ENCODE data around the gene PNPLA3. TPM values are rescaled to one million over a fixed set of nuclear protein-coding genes. Genes with fewer than 3 reads are reported as not detected.
A peak's percentile ranks its signal among the peaks of the same experiment; 100 is the strongest.

PNPLA3 gene
- total RNA-seq, 2 donors from 2014 or later, result 48.1 to 52.6 TPM

DNA sequence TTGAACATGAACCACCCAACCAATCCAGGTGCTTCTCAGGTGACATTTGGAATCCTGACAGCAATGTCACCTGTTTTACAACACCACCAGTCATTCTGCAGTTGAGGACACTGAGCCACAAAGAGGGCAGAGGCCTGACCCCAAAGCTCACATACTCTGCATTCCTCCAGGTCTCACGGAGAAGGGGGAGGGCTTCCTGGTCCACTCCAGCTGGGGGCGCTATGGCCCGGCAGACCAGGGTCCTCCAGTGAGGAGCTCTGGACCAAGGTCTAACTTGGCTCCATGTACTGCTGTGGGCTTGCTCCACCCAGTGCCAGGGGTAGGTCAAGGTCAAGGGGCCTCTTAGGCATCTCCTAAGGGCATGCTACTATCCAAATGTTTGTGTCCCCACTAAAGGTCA, 1.5 kb upstream of the PNPLA3 start:
- WGBS, 2 experiments (ENCODE audit: insufficient coverage in 1 of 2, insufficient read length in 1 of 2), result 60 to 90% methylated on average over 1 to 3 of the region's 3 CpGs
- peaks cover 13% of the 10 kb centered on the region for H3K27me3 Mint-ChIP-seq (ENCODE audit: insufficient read depth)
- no peak overlapping the region for H3K4me3 Mint-ChIP-seq
- H3K9me3 Mint-ChIP-seq, result no peaks in the 10 kb centered on the region
- DNase-seq, result peak; percentile 71
- Histone ChIP-seq H3K27me3 (ENCODE audit: control insufficient read depth, insufficient read depth, low read length, poor library complexity, severe bottlenecking) (no peaks in the 10 kb centered on the region), H3K9ac (ENCODE audit: extremely low read depth, low read length, poor library complexity, severe bottlenecking) (no peak overlapping the region), H3K36me3 (ENCODE audit: control insufficient read depth, insufficient read depth, low read length) (peaks cover 8% of the 10 kb centered on the region), H3K4me1 (ENCODE audit: control insufficient read depth, insufficient read depth, low read length) (peaks cover 10% of the 10 kb centered on the region), H3K4me3 (ENCODE audit: low read length) (no peak overlapping the region), H3K27ac (ENCODE audit: low read depth, low read length) (no peak overlapping the region), H3K9me3 (ENCODE audit: control insufficient read depth, low read length) (no peaks in the 10 kb centered on the region)
- H3K27ac Mint-ChIP-seq, result no peak overlapping the region
- H3K4me1 Mint-ChIP-seq, result peaks cover 22% of the 10 kb centered on the region
- H3K36me3 Mint-ChIP-seq (ENCODE audit: low read depth), result peaks cover 8% of the 10 kb centered on the region
- TF ChIP-seq, protein P1, sequence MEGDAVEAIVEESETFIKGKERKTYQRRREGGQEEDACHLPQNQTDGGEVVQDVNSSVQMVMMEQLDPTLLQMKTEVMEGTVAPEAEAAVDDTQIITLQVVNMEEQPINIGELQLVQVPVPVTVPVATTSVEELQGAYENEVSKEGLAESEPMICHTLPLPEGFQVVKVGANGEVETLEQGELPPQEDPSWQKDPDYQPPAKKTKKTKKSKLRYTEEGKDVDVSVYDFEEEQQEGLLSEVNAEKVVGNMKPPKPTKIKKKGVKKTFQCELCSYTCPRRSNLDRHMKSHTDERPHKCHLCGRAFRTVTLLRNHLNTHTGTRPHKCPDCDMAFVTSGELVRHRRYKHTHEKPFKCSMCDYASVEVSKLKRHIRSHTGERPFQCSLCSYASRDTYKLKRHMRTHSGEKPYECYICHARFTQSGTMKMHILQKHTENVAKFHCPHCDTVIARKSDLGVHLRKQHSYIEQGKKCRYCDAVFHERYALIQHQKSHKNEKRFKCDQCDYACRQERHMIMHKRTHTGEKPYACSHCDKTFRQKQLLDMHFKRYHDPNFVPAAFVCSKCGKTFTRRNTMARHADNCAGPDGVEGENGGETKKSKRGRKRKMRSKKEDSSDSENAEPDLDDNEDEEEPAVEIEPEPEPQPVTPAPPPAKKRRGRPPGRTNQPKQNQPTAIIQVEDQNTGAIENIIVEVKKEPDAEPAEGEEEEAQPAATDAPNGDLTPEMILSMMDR (conservative IDR thresholded peaks at IDR 0.05), result peak; percentile 61

DNA sequence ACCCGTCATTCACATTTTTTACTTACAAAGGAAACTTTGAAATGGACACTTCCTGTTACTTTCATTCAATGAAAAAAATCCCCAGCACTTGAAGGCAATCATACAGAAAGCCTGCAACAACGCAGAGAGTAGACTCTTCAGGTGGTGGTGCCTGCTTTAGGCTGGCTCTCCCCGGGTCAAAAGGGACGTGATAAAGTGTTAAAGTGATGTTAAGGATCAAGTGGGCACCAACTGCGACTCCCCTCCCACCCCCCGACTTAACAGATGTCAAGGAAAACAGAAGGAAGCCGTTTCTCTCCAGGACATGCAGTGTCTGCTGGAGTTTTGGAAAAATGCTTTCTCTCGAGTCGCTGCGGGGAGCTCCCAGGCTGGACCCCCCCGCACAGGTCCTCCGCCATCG, 414 bp upstream of the PNPLA3 start:
- H3K36me3 Mint-ChIP-seq (ENCODE audit: low read depth), result peaks cover 14% of the 10 kb centered on the region
- WGBS, 2 experiments (ENCODE audit: insufficient coverage in 1 of 2, insufficient read length in 1 of 2), result 0 to 20% methylated on average over 2 to 4 of the region's 13 CpGs
- H3K9me3 Mint-ChIP-seq, result no peaks in the 10 kb centered on the region
- Histone ChIP-seq H3K27me3 (ENCODE audit: control insufficient read depth, insufficient read depth, low read length, poor library complexity, severe bottlenecking) (no peaks in the 10 kb centered on the region), H3K36me3 (ENCODE audit: control insufficient read depth, insufficient read depth, low read length) (peaks cover 13% of the 10 kb centered on the region), H3K9ac (ENCODE audit: extremely low read depth, low read length, poor library complexity, severe bottlenecking) (no peak overlapping the region), H3K4me3 (ENCODE audit: low read length) (peak overlapping the region; percentile 63), H3K27ac (ENCODE audit: low read depth, low read length) (peak overlapping the region; percentile 60), H3K9me3 (ENCODE audit: control insufficient read depth, low read length) (no peaks in the 10 kb centered on the region), H3K4me1 (ENCODE audit: control insufficient read depth, insufficient read depth, low read length) (peaks cover 10% of the 10 kb centered on the region)
- TF ChIP-seq, protein P1 (conservative IDR thresholded peaks at IDR 0.05), result no peak
- H3K27ac Mint-ChIP-seq, result peak overlapping the region; percentile 84
- peaks cover 24% of the 10 kb centered on the region for H3K4me1 Mint-ChIP-seq
- H3K4me3 Mint-ChIP-seq, result peak overlapping the region; percentile 85
- peaks cover 8% of the 10 kb centered on the region for H3K27me3 Mint-ChIP-seq (ENCODE audit: insufficient read depth)
- DNase-seq, result no peak

DNA sequence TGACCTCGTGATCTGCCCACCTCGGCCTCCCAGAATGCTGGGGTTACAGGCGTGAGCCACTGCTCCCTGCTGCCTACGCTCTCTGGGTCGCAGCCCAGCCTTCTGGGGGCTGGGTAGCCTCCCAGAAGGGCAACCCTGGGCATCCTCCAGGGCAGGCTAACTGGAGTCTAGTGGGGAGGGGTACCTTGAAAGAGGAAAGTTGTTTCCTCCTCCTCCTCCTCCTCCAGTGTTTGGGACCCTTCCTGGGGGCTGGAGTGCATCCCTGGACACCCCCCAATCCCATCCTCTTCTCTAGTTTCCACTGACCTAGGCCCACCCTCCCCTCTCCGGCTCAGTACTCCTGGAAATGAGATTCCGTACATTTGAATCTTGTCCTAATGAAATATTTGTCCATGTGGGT, 1.3 kb downstream of the PNPLA3 start:
- peaks cover 28% of the 10 kb centered on the region for H3K36me3 Mint-ChIP-seq (ENCODE audit: low read depth)
- WGBS, 2 experiments (ENCODE audit: insufficient coverage in 1 of 2, insufficient read length in 1 of 2), result 0 to 21% methylated on average over 1 to 7 of the region's 7 CpGs
- H3K4me1 Mint-ChIP-seq, result peaks cover 24% of the 10 kb centered on the region
- Histone ChIP-seq H3K9me3 (ENCODE audit: control insufficient read depth, low read length) (no peaks in the 10 kb centered on the region), H3K27ac (ENCODE audit: low read depth, low read length) (peak overlapping the region; percentile 76), H3K36me3 (ENCODE audit: control insufficient read depth, insufficient read depth, low read length) (peaks cover 25% of the 10 kb centered on the region), H3K4me1 (ENCODE audit: control insufficient read depth, insufficient read depth, low read length) (peaks cover 10% of the 10 kb centered on the region), H3K4me3 (ENCODE audit: low read length) (peak overlapping the region; percentile 87), H3K27me3 (ENCODE audit: control insufficient read depth, insufficient read depth, low read length, poor library complexity, severe bottlenecking) (no peaks in the 10 kb centered on the region), H3K9ac (ENCODE audit: extremely low read depth, low read length, poor library complexity, severe bottlenecking) (peak overlapping the region; percentile 82)
- no peaks in the 10 kb centered on the region for H3K9me3 Mint-ChIP-seq
- peak overlapping the region; percentile 93 for H3K27ac Mint-ChIP-seq
- peak; percentile 63 for DNase-seq
- H3K27me3 Mint-ChIP-seq (ENCODE audit: insufficient read depth), result peaks cover 3% of the 10 kb centered on the region
- TF ChIP-seq, protein P1 (conservative IDR thresholded peaks at IDR 0.05), result no peak
- H3K4me3 Mint-ChIP-seq, result peak overlapping the region; percentile 85
